ENCODE results near the gene FGR. TPM values are rescaled to one million over a fixed set of nuclear protein-coding genes. Genes with fewer than 3 reads are reported as not detected.
A peak's percentile ranks its signal among the peaks of the same experiment; 100 is the strongest.

Gene FGR
- total RNA-seq, 2 donors from 2014 or later, result 17.0 to 21.5 TPM

DNA sequence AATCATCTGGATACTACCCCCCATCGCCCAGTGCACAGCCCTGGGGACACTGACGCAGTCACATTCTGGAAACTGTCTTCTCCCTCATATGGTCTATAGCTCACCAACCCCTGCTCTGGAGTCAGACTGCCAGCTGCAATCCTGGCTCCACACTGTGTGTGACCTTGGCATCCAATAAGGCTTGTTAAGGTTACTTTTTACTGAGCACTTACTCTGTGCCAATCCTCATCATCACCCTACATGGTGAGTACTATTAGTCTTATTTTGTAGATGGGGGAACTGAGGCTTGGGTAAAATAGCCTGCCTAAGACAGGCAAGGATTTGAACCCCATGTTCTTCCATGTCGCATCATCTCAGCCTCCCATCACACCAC, 65.9 kb downstream of the FGR start:
- ATAC-seq (ENCODE audit: insufficient number of reproducible peaks, low FRiP score, low read depth) (peak; percentile 30), DNase-seq (ENCODE audit: low spot score) (no peak)

DNA sequence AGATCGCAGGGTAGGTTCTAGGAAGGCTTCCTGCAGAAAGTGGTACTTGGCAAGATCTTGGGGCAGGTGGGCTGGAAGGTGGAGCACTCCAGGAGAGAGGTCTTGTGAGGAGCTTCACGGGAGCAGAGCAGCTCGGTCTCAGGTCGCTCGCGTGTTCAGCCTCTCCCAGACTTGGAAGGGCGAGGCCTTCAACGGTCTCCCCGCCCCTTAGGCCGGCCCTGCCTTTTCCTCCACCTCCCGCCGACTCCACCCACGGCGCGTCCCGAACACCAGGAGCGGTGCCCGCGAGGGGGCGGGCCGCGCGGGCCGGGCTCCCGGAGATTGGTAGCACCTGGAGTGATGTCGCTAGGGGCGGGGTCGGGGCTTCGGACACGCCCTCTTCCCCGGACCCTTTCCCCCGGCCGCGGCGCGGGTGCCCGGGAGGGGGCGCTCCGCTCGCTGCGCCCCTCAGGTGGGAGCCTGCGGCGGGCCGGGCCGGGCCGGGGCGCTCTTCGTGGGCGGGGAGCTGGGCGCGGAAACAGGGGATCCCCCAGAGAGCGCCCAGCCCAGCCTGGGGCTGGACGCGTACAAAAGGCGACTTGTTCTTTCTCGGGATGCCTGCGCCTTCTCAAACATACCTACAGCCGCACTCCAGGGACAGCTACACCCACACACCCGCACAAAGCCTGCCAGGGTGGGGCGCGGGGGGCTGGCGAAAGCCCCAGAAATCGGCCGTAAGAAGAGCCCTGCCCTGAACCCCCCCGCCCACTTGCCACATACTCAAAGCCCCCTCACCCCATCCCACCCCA, 66.5 kb downstream of the FGR start:
- Histone ChIP-seq H3K27ac (peak overlapping the region; percentile 94 to 97), H3K4me3 (peak overlapping the region; percentile 70), H3K4me1 (ENCODE audit: control insufficient read depth in 1 of 2, low read depth in 2 of 2) (peaks cover 82 to 97% of the 10 kb centered on the region in 2 donors), H3K36me3 (no peaks in the 10 kb centered on the region), H3K9me3 (no peaks in the 10 kb centered on the region), H3K27me3 (replicated peaks; ENCODE audit: insufficient read depth) (no peaks in the 10 kb centered on the region)
- DNase-seq (ENCODE audit: low spot score) (peak; percentile 75), ATAC-seq (ENCODE audit: insufficient number of reproducible peaks, low FRiP score, low read depth) (peak; percentile 54)
- TF ChIP-seq, protein P1, sequence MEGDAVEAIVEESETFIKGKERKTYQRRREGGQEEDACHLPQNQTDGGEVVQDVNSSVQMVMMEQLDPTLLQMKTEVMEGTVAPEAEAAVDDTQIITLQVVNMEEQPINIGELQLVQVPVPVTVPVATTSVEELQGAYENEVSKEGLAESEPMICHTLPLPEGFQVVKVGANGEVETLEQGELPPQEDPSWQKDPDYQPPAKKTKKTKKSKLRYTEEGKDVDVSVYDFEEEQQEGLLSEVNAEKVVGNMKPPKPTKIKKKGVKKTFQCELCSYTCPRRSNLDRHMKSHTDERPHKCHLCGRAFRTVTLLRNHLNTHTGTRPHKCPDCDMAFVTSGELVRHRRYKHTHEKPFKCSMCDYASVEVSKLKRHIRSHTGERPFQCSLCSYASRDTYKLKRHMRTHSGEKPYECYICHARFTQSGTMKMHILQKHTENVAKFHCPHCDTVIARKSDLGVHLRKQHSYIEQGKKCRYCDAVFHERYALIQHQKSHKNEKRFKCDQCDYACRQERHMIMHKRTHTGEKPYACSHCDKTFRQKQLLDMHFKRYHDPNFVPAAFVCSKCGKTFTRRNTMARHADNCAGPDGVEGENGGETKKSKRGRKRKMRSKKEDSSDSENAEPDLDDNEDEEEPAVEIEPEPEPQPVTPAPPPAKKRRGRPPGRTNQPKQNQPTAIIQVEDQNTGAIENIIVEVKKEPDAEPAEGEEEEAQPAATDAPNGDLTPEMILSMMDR (IDR thresholded peaks at IDR 0.05), result peak; percentile 64

More for the DNA sequence above, 65.9 kb downstream of the FGR start:
- H3K27ac ChIP-seq, result peak overlapping the region; percentile 94 to 97
- no peaks in the 10 kb centered on the region for H3K27me3 ChIP-seq (replicated peaks; ENCODE audit: insufficient read depth)
- no peaks in the 10 kb centered on the region for H3K9me3 ChIP-seq
- H3K4me3 ChIP-seq, result peak overlapping the region; percentile 70
- H3K36me3 ChIP-seq, result no peaks in the 10 kb centered on the region
- TF ChIP-seq, protein P1 (IDR thresholded peaks at IDR 0.05), result no peak
- peaks cover 82 to 97% of the 10 kb centered on the region in 2 donors for H3K4me1 ChIP-seq (ENCODE audit: control insufficient read depth in 1 of 2, low read depth in 2 of 2)

GRCh38 chr1:27567971-27568299, 67.0 kb downstream of the FGR start:
- Histone ChIP-seq H3K27me3 (replicated peaks; ENCODE audit: insufficient read depth) (no peaks in the 10 kb centered on the region), H3K9me3 (no peaks in the 10 kb centered on the region), H3K27ac (peak overlapping the region; percentile 77 to 97), H3K36me3 (no peaks in the 10 kb centered on the region), H3K4me1 (ENCODE audit: control insufficient read depth in 1 of 2, low read depth in 2 of 2) (peaks cover 81 to 97% of the 10 kb centered on the region in 2 donors), H3K4me3 (peak overlapping the region; percentile 70)
- ATAC-seq (ENCODE audit: insufficient number of reproducible peaks, low FRiP score, low read depth), result peak; percentile 2
- no peak for DNase-seq (ENCODE audit: low spot score)
- TF ChIP-seq, protein P1 (IDR thresholded peaks at IDR 0.05), result no peak

- Histone ChIP-seq H3K27ac (peak overlapping the region; percentile 77 to 97), H3K27me3 (replicated peaks; ENCODE audit: insufficient read depth) (no peaks in the 10 kb centered on the region), H3K4me1 (ENCODE audit: control insufficient read depth in 1 of 2, low read depth in 2 of 2) (peaks cover 79 to 97% of the 10 kb centered on the region in 2 donors), H3K9me3 (no peaks in the 10 kb centered on the region), H3K4me3 (no peak overlapping the region), H3K36me3 (no peaks in the 10 kb centered on the region)
- TF ChIP-seq, protein P1 (IDR thresholded peaks at IDR 0.05), result no peak
- ATAC-seq (ENCODE audit: insufficient number of reproducible peaks, low FRiP score, low read depth), result no peak
- DNase-seq (ENCODE audit: low spot score), result no peak
These were observed 67.8 kb downstream of the FGR start for GRCh38 chr1:27567146-27567526.

GRCh38 chr1:27566462-27567145, 68.4 kb downstream of the FGR start:
- TF ChIP-seq, protein P1 (IDR thresholded peaks at IDR 0.05), result no peak

More at GRCh38 chr1:27566462-27567145, 68.4 kb downstream of the FGR start:
- Histone ChIP-seq H3K9me3 (no peaks in the 10 kb centered on the region), H3K4me3 (no peak overlapping the region), H3K4me1 (ENCODE audit: control insufficient read depth in 1 of 2, low read depth in 2 of 2) (peaks cover 78 to 97% of the 10 kb centered on the region in 2 donors), H3K36me3 (no peaks in the 10 kb centered on the region), H3K27ac (peak overlapping the region; percentile 77 to 97), H3K27me3 (replicated peaks; ENCODE audit: insufficient read depth) (no peaks in the 10 kb centered on the region)
- ATAC-seq (ENCODE audit: insufficient number of reproducible peaks, low FRiP score, low read depth) (no peak), DNase-seq (ENCODE audit: low spot score) (no peak)
